ENCODE measurements around the gene ZNF892.
A peak's percentile ranks its signal among the peaks of the same experiment; 100 is the strongest.

ZNF892 gene

DNA sequence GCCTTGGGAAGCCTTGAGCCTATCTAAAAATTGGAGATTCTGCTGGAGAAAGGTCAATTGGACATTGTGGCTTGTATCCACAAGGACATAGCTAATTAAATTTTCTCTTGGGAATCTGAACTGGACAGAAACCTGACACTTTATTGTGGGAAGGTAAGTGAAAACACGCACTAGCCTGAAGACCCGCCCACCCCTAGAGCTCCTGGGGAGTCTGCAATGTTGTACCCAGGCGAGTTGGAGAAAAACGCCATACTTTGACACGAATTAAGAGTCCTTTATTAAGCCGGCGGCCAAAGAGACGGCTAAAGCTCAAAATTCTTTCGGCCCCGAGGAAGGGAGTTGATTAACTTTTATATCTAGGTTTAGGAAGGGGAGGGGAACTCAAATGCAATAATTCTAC is 1.2 kb upstream of the ZNF892 start:
- H3K27me3 ChIP-seq (replicated peaks; ENCODE audit: control insufficient read depth, insufficient read depth, low read length): no peaks in the 10 kb centered on the region
- TF ChIP-seq, protein P1, sequence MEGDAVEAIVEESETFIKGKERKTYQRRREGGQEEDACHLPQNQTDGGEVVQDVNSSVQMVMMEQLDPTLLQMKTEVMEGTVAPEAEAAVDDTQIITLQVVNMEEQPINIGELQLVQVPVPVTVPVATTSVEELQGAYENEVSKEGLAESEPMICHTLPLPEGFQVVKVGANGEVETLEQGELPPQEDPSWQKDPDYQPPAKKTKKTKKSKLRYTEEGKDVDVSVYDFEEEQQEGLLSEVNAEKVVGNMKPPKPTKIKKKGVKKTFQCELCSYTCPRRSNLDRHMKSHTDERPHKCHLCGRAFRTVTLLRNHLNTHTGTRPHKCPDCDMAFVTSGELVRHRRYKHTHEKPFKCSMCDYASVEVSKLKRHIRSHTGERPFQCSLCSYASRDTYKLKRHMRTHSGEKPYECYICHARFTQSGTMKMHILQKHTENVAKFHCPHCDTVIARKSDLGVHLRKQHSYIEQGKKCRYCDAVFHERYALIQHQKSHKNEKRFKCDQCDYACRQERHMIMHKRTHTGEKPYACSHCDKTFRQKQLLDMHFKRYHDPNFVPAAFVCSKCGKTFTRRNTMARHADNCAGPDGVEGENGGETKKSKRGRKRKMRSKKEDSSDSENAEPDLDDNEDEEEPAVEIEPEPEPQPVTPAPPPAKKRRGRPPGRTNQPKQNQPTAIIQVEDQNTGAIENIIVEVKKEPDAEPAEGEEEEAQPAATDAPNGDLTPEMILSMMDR (IDR thresholded peaks at IDR 0.05; ENCODE audit: insufficient read depth, low read length, poor library complexity, severe bottlenecking): no peak
- DNase-seq (ENCODE audit: extremely low read depth, insufficient read length): no peak
- H3K36me3 ChIP-seq (ENCODE audit: control insufficient read depth, insufficient read depth, low read length): no peaks in the 10 kb centered on the region
- no peak overlapping the region for H3K4me3 ChIP-seq (replicated peaks; ENCODE audit: low read depth, low read length)

DNA sequence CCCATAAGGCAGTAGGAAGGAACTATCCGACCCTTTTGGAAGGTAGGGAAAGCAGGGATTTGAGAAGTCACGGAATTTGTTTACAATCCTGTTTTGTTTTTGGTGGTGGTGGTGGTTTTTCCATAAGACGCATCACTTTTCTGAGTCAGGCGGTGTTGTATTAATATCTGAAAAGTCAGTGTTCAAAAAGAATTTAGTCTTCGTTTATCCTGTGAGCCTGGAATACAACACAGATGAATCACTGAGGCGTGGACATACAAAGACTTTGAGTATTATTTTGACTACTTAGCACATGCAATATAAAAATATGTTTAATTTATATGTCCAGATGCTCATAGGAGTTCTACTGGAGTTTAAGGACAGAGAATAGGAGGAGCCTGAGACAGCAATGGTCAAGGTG is 785 bp downstream of the ZNF892 start:
- TF ChIP-seq, protein P1 (IDR thresholded peaks at IDR 0.05; ENCODE audit: insufficient read depth, low read length, poor library complexity, severe bottlenecking): no peak

DNA sequence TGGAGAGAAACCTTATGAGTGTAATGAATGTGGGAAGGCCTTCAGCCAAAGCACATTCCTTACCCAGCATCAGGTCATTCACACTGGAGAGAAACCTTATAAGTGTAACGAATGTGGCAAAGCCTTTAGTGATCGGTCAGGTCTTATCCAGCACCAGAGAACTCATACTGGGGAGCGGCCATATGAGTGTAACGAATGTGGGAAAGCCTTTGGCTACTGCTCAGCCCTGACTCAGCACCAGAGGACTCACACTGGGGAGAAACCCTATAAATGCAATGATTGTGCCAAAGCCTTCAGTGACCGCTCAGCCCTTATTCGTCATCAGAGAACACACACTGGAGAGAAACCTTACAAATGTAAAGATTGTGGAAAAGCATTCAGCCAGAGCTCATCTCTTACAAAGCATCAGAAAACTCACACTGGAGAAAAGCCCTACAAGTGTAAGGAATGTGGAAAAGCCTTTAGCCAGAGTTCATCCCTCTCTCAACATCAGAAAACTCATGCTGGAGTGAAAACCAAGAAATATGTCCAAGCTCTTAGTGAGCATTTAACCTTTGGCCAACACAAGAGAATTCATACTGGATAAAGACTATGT is 7.8 kb downstream of the ZNF892 start:
- no peaks in the 10 kb centered on the region for H3K27me3 ChIP-seq (replicated peaks; ENCODE audit: control insufficient read depth, insufficient read depth, low read length)
- no peak overlapping the region for H3K4me3 ChIP-seq (replicated peaks; ENCODE audit: low read depth, low read length)
- TF ChIP-seq, protein P1 (IDR thresholded peaks at IDR 0.05; ENCODE audit: insufficient read depth, low read length, poor library complexity, severe bottlenecking): no peak
- peaks cover 1% of the 10 kb centered on the region for H3K36me3 ChIP-seq (ENCODE audit: control insufficient read depth, insufficient read depth, low read length)
- no peak for DNase-seq (ENCODE audit: extremely low read depth, insufficient read length)

More for the DNA sequence above, 785 bp downstream of the ZNF892 start:
- no peak for DNase-seq (ENCODE audit: extremely low read depth, insufficient read length)
- Histone ChIP-seq H3K27me3 (replicated peaks; ENCODE audit: control insufficient read depth, insufficient read depth, low read length) (no peaks in the 10 kb centered on the region), H3K4me3 (replicated peaks; ENCODE audit: low read depth, low read length) (peak overlapping the region; percentile 71), H3K36me3 (ENCODE audit: control insufficient read depth, insufficient read depth, low read length) (no peaks in the 10 kb centered on the region)

DNA sequence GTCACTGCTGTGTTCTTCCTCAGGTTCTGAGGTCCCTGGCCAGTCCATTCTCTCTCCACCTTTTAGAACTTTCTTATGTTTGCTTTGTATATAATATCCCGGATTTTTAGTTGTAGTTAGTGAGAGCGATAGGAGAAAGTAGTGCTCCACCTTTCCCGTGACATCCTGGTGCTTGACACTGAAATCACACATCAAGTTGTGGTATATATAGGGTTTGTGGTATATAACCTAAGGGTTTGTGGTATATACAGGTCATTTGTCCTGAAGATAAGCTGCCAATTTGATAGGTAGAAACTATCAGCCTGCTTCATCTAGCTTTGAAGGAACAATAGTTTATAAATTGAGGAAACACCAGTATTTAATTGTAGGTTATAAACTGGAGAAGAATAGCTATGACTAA is 13.1 kb downstream of the ZNF892 start:
- TF ChIP-seq, protein P1 (IDR thresholded peaks at IDR 0.05; ENCODE audit: insufficient read depth, low read length, poor library complexity, severe bottlenecking): no peak
- Histone ChIP-seq H3K27me3 (replicated peaks; ENCODE audit: control insufficient read depth, insufficient read depth, low read length) (no peaks in the 10 kb centered on the region), H3K36me3 (ENCODE audit: control insufficient read depth, insufficient read depth, low read length) (no peaks in the 10 kb centered on the region), H3K4me3 (replicated peaks; ENCODE audit: low read depth, low read length) (no peak overlapping the region)
- no peak for DNase-seq (ENCODE audit: extremely low read depth, insufficient read length)

DNA sequence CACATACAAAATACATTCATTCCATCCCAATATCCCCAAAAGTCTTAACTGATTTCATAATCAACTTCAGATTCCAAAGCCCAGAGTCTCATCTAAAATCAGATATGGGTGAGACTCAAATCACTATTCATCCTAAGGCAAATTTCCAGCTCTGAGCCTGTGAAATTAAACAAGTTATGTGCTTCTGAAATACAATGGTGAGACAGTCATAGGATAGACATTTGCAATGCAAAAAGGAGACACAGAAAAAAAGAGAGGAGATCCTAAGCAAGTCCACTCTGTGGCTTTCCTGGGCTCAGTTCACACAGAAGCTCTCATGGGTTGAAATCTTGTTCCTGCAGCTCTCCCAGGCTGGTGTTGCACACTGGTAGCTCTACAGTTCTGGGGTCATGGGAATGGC is 18.3 kb downstream of the ZNF892 start:
- Histone ChIP-seq H3K27me3 (replicated peaks; ENCODE audit: control insufficient read depth, insufficient read depth, low read length) (no peaks in the 10 kb centered on the region), H3K36me3 (ENCODE audit: control insufficient read depth, insufficient read depth, low read length) (no peaks in the 10 kb centered on the region), H3K4me3 (replicated peaks; ENCODE audit: low read depth, low read length) (no peak overlapping the region)
- no peak for DNase-seq (ENCODE audit: extremely low read depth, insufficient read length)
- TF ChIP-seq, protein P1 (IDR thresholded peaks at IDR 0.05; ENCODE audit: insufficient read depth, low read length, poor library complexity, severe bottlenecking): no peak

DNA sequence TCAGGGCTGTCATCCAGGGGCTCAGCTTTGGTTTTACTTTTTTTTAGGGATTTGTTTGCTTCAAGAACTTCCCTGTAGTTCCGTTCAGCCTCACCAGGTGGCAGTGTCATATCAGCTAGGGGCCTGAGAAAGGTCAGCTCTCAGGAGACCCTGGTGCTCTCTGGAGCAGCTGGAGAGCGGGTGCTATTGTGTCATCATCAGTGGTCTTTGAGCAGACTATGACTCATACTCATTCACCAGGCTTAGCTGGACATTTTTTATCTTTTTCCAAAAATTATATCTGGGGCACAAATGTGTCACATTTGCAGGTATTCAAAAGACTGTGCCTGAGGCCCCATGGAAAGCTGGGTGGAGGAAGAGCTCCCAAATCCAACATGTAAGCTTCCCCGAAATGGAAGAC is 24.4 kb downstream of the ZNF892 start:
- H3K36me3 ChIP-seq (ENCODE audit: control insufficient read depth, insufficient read depth, low read length): no peaks in the 10 kb centered on the region
- no peak for DNase-seq (ENCODE audit: extremely low read depth, insufficient read length)
- no peaks in the 10 kb centered on the region for H3K27me3 ChIP-seq (replicated peaks; ENCODE audit: control insufficient read depth, insufficient read depth, low read length)
- TF ChIP-seq, protein P1 (IDR thresholded peaks at IDR 0.05; ENCODE audit: insufficient read depth, low read length, poor library complexity, severe bottlenecking): peak; percentile 88
- H3K4me3 ChIP-seq (replicated peaks; ENCODE audit: low read depth, low read length): no peak overlapping the region
